Measurements from ENCODE around the gene TM2D1. TPM values are rescaled to one million over a fixed set of nuclear protein-coding genes. Genes with fewer than 3 reads are reported as not detected.

Gene TM2D1
- total and polyA plus RNA-seq, 9 of the 15 experiments (the other 6 are each of a cell fraction or from before 2014, with no cell fraction given) = 24.5 to 65.2 (median 47.7) TPM

GRCh38 chr1:61655453-61655852 is 69.5 kb downstream of the TM2D1 start:
- Histone ChIP-seq H3K9me1 (ENCODE audit: control insufficient read depth, insufficient read depth, low read length) (no peaks in the 10 kb centered on the region), H3K36me3 (ENCODE audit: control insufficient read depth, insufficient read depth, low read length) (no peaks in the 10 kb centered on the region), H3K9me3 (replicated peaks; ENCODE audit: control insufficient read depth, insufficient read depth, low read depth, low read length) (no peaks in the 10 kb centered on the region), H3K9ac (ENCODE audit: insufficient read depth in 1 of 2, low read depth in 2 of 2, low read length in 2 of 2) (no peak overlapping the region), H4K20me1 (replicated peaks; ENCODE audit: control insufficient read depth, insufficient read depth, low read length) (no peaks in the 10 kb centered on the region), H2AFZ (ENCODE audit: low read depth, low read length) (no peak overlapping the region), H3K4me3 (no peak overlapping the region), H3K79me2 (ENCODE audit: control insufficient read depth, insufficient read depth, low read length) (no peaks in the 10 kb centered on the region), H3K27ac (ENCODE audit: extremely low read depth, low read depth, low read length) (no peak overlapping the region), H3K4me1 (replicated peaks in 1 of 2; ENCODE audit: control insufficient read depth in 2 of 2, insufficient read depth in 2 of 2, low read length in 2 of 2) (peaks cover 0 to 7% of the 10 kb centered on the region in 2 experiments; a peak in 2 of 5 replicates), H3K4me2 (ENCODE audit: insufficient read depth, low read length) (no peak overlapping the region), H3K27me3 (ENCODE audit: control insufficient read depth in 2 of 2, insufficient read depth in 2 of 2, low read length in 2 of 2) (peaks cover 0 to 12% of the 10 kb centered on the region in 2 experiments; a peak in 2 of 5 replicates)
- DNase-seq (ENCODE audit: extremely low read depth in 1 of 4, low spot score in 3 of 4) = no peak
- no peak for FAIRE-seq
- no TSS peak for BruUV-seq (replicated peaks)
- TF ChIP-seq ZNF316 (IDR thresholded peaks at IDR 0.05) (peak; percentile 64), ZBTB17 (CRISPR knock-in tag; IDR thresholded peaks at IDR 0.05) (no peak), MAFG (tag; conservative IDR thresholded peaks at IDR 0.05) (peak; percentile 31), DIDO1 (tag; IDR thresholded peaks at IDR 0.05; ENCODE audit: low read depth) (no peak)
- ChIA-PET CTCF (ENCODE audit: low intra/inter-chr PET ratio) (no interaction called here), POLR2A (no interaction called here)
- in situ Hi-C loops (cut with MboI) (no loop called here), intact Hi-C loops (cut with micrococcal nuclease) (loop anchor here (5.0 kb wide), 1 partner anchor 683 kb away; no protein-coding TSS in a partner anchor)
- WGBS (ENCODE audit: insufficient coverage, low coverage, missing lambda C conversion rate) = 8% methylated on average over 3 of the region's 3 CpGs
- ATAC-seq = no peak

- no TSS peak for BruUV-seq (replicated peaks)
- H3K79me2 ChIP-seq (ENCODE audit: control insufficient read depth, insufficient read depth, low read length) = no peaks in the 10 kb centered on the region
- 51% methylated on average over 29 of the region's 30 CpGs for WGBS (ENCODE audit: insufficient coverage, low coverage, missing lambda C conversion rate)
- no peaks in the 10 kb centered on the region for H4K20me1 ChIP-seq (replicated peaks; ENCODE audit: control insufficient read depth, insufficient read depth, low read length)
- no peak for TF ChIP-seq TSC22D4 (tag; IDR thresholded peaks at IDR 0.05)
- no peak for TF ChIP-seq ILK (tag; IDR thresholded peaks at IDR 0.05; ENCODE audit: borderline replicate concordance, low read depth)
- no peak for TF ChIP-seq SAFB2 (IDR thresholded peaks at IDR 0.05; ENCODE audit: borderline replicate concordance, low read depth, low read length, severe bottlenecking)
- no peak for TF ChIP-seq ZC3H4 (CRISPR knock-in tag; IDR thresholded peaks at IDR 0.05; ENCODE audit: borderline replicate concordance)
- TF ChIP-seq MAZ (CRISPR knock-in tag; conservative IDR thresholded peaks at IDR 0.05 in 1 of 2, IDR thresholded peaks at IDR 0.05 in 1 of 2) = no peak
- no peak for DNase-seq (ENCODE audit: extremely low read depth in 1 of 4, low spot score in 3 of 4)
- no peaks in the 10 kb centered on the region for H3K36me3 ChIP-seq (ENCODE audit: control insufficient read depth, insufficient read depth, low read length)
- H3K4me2 ChIP-seq (ENCODE audit: insufficient read depth, low read length) = no peak overlapping the region
- FAIRE-seq = no peak
- 0 out of 2 replicates have a peak overlapping the region, but pooled peaks have one; percentile 44 for H2AFZ ChIP-seq (ENCODE audit: low read depth, low read length)
- in situ Hi-C loops (cut with MboI) (no loop called here), intact Hi-C loops (cut with micrococcal nuclease) (no loop called here)
- no peak; the same call in 2 of the 3 replicates for ATAC-seq
- no peak overlapping the region for H3K27ac ChIP-seq (ENCODE audit: extremely low read depth, low read depth, low read length)
- H3K4me1 ChIP-seq (replicated peaks in 1 of 2; ENCODE audit: control insufficient read depth in 2 of 2, insufficient read depth in 2 of 2, low read length in 2 of 2) = peaks cover 0 to 7% of the 10 kb centered on the region in 2 experiments; a peak in 2 of 5 replicates
- 0 out of 4 replicates have a peak overlapping the region, but pooled peaks of 1 of the 2 experiments have one; percentile 2 for H3K9ac ChIP-seq (ENCODE audit: insufficient read depth in 1 of 2, low read depth in 2 of 2, low read length in 2 of 2)
- CTCF ChIA-PET (ENCODE audit: low intra/inter-chr PET ratio) = no interaction called here
- H3K27me3 ChIP-seq (ENCODE audit: control insufficient read depth in 2 of 2, insufficient read depth in 2 of 2, low read length in 2 of 2) = peaks cover 2 to 12% of the 10 kb centered on the region in 2 experiments; a peak in 3 of 5 replicates
- no peak overlapping the region for H3K4me3 ChIP-seq
- no peaks in the 10 kb centered on the region for H3K9me3 ChIP-seq (replicated peaks; ENCODE audit: control insufficient read depth, insufficient read depth, low read depth, low read length)
- POLR2A ChIA-PET = interaction anchor here (0.6 kb wide), 1 partner anchor 9 kb away, joined by 3 read pairs; no protein-coding TSS in a partner anchor
- H3K9me1 ChIP-seq (ENCODE audit: control insufficient read depth, insufficient read depth, low read length) = no peaks in the 10 kb centered on the region
Measured at GRCh38 chr1:61654067-61654466, 70.9 kb downstream of the TM2D1 start.

Data from K562 (cell line).